Middle frontal gyrus (tissue), 1 donor: Measurements from ENCODE around the gene FILIP1.

ENCODE experiments used
- DNase-seq: peaks from one replicate; pipeline ENCODE4 v3.0.0-alpha.2; 2015; ENCODE audit warnings: low spot score; ENCODE audit errors: extremely low spot score

The FILIP1 gene

DNA sequence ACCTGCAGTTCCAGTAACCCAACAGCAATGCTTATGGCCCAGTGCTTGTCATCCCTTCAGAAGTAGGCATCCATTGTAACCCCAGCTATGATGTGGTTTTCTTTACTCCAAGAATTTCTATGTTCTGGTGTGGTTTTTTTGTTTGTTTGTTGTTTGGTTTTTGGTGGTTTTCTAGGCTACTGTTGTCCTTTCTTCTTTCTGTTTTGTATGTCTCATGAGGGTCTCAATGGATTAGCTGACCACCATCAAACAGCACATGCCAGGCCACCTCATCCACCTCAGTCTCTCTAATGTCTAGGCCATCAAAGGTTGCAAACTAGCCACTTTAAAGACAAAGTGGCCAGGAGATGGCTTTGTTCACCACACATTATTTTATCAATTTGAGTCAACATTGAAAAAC is 149.6 kb downstream of the FILIP1 start:
- DNase-seq = no peak

DNA sequence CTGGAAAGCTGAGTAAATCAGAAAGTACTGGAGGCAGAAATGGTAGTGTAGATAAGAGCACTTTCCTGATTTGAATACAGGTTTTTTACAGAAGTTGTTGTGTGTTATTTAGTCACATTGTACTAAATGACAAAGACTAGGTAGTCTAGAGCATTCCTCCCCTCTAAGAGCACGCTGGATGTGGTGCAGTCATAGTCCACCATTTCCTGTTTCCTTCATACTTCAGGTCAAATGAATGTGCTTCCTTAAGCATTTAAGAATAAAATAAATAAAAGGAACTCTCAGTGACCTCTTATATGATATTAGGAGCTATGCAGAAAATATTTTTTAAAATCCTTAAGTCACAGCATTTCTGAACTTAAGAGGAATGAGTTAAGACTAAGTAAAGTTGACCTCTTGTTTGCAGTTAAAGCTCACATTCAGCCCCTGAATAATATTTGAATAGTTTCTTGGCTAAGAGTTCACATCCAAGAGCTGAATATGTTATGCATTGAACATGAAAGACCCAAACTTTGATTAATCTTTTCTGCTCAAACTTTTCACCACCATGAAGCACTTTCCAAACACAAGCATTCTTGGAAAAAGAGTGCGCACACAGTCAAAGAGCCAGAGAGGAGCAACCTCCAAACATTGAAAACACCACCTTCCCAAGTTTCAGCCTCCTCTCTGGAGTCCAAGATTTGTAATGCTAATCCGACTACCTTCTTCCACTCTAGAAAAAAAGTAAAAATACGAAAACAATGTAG is 155.6 kb downstream of the FILIP1 start:
- DNase-seq = no peak

DNA sequence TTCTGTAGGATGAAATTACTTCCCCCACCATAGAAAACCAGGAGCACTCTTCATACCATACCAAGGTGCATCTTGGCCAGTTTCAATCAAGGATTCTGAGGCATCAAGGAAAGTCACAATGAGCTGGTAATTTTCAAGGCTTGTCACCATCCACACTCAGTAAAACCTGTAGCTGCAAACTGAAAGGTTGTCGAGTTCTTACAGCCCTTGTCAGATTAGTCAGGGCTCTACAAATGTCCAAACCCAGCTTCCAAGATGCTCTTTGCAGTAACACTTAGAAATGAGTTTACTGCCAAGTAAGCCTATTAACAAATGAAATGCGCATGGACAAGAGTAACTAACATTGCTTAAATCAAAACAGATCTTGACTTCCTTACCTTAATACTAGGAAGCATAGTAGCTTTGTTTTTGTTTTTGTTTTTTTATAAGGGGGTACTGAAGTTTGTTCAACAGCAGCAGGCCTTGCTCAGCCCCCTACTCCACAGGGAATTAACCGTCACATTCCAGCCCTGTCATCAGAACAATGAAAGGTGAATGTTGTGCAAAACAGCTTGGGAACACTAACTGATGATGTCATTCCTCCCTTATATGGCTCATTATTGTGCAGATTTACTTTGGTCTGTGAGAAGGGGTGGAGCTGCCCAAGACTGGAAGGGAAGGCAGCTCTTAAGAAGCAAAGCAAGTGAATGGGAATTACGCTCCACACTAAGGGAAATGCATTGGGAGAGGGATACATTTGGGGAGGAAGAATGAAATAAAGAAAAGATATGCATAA is 159.1 kb downstream of the FILIP1 start:
- DNase-seq = no peak

DNA sequence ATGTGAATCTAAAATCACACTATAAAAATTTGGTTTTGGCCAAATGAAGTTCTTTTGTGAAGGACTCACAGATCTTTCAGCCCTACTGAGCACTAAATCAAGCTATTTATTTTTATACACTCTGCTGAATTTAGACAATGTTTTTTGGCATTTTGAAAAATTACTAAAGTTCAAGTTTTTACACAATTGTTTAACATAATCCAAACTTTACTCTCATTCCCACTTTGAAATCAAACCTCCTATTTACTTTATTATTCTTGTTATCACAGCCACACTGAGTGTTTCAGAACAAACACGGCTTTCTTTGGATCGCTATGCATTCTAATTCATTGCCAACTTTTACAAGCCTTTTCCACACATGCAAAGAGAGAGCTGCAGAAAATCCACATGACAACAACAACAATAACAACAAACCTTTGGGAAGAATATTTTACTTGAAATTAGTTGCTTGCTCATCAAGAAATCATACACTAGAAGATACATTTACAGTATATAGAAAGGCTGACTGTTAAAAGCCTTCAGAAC is 159.9 kb downstream of the FILIP1 start:
- no peak for DNase-seq

DNA sequence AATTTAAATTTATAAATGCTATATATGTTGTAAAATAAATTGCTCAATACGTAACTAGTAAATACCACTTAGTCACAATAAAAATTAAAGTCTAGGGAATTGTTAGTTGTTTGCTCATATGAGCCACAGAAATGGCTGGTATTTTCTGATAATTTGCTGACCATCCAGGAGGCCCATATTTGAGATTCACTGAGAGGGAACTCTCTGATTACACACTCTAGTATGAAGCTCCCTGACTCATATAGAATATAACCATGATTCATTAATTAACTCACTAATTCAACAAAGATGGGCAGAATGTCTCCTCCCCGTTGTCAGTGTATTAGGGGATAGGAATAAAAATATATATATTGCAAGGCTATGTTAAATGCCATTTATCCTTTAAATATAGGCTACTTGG is 162.4 kb downstream of the FILIP1 start:
- DNase-seq = no peak

DNA sequence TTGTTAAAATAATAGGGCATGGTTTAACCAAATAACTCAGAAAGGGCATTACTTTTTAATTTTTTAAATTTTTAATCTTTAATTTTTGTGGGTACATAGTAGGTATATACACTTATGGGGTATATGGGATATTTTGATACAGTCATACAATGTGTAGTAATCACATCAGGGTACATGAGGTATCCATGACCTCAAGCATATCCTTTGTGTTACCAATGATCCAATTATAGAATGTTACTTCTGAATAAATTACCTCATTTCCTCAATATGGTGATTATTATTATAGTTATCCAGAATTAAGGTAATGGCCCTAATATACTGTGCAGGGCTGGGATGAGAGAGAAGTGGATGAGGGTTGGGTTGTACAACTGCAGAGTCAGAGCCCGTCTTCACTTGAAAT is 163.9 kb downstream of the FILIP1 start:
- DNase-seq = no peak

DNA sequence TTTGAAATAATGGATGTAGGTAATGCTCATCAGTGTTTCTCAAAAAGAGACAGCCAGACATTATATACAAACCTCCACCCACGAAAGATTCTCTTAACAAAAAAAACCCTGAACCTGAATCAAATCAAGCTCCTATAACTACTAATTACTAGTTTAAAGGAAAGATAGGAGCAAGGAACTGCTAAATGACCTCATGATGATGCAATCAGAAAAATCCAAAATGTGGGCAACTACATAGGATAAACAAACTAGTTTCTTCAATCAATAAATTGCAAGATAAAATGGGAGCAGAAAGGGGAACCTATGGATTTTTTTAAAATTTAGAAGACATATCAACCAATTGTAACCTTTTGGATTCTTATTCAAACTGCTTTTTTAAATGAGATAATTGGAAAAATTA is 165.8 kb downstream of the FILIP1 start:
- no peak for DNase-seq

DNA sequence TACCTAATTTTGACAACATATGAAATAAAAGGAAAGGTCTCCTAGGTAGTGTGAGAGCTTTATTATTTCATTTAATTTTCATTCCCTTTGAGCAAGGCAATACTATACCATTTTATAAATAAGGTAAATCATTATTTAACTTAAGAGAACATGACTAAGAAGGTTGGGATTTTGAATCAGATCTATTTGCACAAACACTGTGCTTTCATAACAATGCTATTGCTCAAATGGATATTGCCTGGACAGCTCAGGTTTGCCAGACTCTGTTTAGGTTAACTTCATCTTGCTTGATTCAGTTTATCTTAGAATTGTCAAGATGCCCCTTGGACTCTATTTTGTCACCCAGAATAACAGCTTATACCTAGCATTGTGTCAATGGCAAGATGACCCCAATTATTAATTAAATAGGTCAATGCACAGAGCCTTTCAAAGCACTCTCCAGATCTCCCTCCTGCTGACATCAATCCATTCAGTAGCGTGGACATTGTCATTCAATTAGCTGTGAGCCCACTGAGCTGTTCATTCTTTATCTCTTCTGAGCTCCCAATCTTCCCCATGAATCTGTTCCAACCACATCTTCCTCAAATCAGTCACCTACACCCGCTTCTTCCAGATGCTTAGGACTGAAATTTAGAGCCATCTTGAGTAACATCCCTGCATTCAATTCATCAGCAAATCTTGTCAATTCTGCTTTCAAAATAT is 166.9 kb downstream of the FILIP1 start:
- no peak for DNase-seq

DNA sequence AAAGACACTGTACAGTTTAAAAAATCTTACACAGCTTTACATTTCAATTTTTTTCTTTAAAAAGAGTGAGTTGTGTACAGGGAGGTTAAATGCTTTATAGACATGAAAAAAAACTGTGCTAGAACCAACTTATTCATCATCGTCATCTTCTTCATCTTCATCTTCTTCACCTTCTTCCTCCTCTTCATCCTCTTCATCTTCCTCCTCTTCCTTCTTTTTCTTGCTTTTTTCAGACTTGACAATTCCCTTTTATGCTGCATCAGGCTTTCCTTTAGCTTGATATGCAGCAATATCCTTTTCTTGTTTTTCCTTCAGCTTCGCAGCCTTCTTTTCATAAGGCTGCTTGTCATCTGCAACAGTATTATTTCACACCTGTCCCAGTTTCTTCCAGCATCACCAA is 174.7 kb downstream of the FILIP1 start:
- DNase-seq = no peak

DNA sequence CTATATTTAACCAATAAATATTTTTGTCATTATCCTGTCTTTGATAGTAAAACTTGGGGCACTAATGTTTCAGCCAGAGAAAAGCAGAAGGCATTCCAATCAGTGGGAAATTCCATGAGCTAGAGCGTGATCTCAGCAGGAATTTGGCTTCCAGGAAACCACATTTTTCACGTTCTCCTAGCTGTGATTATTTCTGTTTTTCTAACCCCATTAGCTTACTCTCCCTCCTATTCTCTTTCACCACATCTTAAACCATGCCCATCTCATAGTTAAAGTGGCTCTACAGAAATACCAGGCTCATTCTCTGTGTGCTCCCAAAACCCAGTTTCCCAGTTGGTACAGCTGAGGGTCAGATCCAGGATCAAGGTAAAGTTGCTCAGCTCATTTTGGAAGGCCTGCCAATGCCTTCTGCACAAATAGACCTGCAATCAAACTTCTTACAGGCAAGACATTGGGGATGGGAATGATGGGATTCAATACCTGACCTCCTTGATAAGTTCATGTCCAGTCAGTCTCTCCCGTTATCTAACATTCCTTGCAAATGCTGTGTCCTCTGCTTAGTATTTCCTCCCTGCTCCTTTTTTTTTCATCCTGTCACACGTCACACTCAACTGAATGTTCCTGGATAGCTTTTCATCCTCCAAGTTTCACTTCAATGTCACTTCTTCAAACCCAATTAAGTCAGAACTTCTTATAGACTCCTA is 175.9 kb downstream of the FILIP1 start:
- DNase-seq = no peak

DNA sequence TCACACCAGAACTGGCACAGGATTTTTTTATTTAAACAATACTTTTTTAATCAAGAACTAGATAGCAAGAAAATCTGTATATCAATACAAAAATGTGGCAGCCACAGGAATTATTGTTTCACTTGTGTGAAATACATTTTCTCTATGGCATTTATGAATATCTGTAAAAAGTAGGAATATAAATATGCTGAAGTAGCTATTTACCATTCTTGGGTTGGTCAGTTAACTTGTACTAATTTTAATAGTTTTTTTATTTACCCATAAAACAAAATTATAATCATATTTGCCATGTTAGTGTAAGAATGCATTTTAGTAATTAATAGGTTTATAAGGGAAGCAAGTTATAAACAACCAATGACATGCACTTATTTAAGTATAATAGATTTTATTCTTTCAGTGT is 177.6 kb downstream of the FILIP1 start:
- DNase-seq = no peak

DNA sequence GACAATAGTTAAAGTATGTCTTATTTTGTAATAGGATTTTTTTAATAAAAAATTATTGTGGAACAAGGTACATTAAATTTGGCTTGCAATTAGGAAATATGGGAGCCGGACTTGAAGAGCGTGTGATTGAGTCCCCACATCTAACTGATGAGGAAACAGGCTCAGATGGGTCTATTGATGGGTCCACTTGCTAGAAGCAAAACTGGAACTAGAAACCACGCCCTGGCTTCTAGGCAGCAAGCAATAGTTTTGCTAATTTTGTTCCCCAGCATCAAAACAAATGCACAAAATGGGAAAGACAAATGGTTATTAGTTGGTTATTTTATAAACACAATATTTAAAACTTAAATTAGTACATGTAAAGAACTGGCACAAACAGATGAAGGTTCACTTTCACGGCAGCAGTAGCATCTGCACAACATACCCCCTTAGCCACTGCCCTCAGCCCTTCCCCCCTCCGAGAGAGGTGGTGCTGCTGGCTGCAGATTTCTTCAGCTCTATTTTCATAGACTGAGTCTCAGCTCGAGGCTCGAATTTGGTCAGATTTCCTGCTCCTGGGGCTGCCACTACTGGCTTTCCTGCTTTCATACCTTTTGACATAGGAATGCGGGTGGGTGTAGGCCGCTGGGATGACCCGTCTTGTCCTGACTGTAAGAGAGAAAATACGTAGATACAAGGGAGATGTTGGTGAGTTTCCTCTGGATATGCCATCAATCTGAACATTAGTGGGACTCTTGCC is 185.2 kb downstream of the FILIP1 start:
- no peak for DNase-seq

DNA sequence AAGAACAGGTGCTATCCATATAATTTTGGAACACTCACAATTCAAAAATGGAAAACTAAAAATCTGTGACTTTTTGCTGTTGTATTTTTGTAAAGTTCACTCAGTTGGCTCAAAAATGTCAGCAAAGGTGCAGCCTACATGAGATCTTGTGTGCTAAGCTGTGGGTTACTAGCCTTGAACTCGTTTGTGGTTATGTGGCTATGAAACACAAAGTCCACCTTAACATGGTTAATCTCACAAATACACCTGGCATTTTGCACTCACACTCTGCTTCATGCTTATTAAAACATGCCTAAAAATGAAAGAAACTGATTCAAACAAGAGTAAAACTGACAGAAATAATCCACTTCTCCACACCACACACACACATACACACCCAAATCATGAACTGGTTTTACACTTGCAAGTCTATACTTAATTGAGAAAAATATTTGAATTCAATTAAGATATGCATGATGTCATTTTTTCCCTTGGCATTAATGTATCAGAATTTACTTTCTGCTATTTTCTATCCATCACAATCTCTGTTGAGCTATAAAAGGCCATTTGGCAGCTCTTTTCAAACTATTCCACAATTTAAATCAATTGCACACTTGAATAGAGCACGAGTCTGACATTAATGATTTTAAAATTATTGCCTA is 186.1 kb downstream of the FILIP1 start:
- no peak for DNase-seq

DNA sequence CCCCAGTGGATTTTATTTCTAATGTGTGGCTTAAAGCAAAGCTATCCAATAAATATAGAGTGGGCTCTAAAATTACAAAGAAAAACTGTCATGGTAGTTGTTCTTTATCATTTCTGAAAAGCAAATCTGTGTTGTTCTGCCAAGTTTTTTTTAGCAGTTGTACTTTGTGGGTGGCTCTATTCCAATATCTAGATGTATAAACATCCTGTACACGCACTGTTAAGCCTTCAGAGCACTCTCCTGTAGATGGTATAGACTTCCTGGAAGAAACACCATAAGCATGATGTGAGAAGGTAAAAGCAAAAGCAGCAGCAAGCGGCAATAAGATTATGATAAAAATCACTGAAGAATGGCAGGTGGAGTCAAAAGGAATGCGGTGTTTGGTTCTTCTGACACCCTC is 187.5 kb downstream of the FILIP1 start:
- no peak for DNase-seq

DNA sequence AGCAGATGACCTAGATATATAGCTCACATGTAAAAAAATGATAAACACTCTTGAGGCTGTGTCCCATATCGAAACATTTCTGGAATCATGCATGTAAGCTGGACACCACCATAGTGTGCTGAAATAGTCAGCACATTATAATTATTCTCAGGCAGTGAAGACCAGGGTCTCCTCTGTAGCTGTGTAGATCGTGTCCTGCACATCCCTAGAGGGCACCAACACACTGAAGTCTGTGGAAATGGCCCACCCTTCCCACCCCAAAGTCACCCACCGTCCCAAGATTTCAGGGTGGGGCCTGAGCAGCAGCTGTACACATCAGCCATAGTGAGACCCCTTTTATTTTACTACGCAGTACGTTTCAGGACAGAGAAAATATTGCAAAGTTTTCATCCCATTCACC is 188.0 kb downstream of the FILIP1 start:
- DNase-seq = no peak

DNA sequence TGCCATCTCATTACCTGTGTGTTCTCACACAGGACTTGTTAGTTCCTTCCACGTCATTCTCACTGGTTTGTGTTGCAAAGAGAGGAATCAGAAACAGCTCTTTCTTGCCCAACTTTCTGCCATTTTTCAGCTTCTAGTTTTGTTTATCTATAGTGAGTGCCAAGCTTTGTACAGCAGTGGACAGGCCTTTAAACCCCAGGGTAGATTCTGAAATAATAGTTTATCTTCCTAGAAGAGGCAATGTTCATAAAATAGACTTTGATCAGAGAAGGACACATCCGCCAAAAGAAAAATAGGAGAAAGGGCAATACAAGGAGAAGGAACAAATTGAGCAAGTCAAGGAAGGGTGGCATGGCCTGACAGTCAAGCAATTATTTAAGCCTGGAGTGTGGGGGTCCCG is 191.3 kb downstream of the FILIP1 start:
- DNase-seq = no peak

DNA sequence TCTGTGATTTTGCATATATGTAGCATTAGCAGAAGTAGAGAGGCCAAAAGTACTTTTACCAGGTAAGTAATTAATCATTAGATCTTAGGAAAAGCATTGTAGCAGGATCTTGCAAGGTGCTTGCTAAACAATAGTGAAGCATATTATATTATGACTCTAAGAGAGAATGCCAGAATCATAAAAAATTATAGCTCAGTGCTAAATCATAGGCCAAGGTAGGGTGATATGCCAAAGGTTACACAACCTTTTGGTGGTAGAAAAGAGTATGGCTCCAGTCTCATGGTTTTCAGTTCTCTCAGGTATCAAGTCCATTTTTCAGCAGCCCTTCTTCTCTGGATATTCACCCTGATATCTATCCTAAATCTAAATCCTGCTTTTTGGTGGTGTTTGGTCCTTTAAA is 192.1 kb downstream of the FILIP1 start:
- DNase-seq = no peak

DNA sequence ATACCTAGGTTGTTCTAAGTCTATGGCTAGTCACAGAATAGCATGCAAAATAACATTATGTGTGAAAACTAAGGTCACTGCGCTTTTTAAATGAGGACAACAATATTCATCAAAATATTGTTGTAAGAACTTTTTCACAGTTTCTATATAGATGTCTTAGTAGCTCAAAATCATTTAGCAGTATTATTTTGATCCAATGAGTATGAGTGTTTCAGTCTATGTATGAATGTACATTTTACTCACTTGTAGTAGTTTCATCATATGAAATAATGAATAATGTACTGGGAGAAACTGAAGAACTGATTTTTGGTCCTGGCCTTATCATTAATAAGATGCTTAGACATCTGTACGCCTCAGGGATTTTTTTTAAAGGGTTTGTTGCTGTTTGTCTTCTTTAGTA is 192.5 kb downstream of the FILIP1 start:
- no peak for DNase-seq

DNA sequence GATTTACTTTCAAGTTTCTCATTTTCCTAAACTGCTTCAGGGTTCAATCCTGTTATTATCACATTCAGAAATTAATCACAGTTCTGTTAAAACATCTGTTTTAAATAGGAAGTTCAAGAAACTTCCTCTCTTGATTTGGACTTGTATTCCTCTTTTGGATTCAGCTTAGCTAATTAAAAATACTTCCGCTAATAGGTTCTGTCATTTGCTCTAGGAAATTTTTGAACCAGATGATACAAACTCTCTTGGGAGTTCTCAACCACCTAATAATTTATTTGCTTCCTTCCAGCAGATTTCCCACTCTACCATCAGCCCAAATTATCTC is 193.1 kb downstream of the FILIP1 start:
- no peak for DNase-seq

DNA sequence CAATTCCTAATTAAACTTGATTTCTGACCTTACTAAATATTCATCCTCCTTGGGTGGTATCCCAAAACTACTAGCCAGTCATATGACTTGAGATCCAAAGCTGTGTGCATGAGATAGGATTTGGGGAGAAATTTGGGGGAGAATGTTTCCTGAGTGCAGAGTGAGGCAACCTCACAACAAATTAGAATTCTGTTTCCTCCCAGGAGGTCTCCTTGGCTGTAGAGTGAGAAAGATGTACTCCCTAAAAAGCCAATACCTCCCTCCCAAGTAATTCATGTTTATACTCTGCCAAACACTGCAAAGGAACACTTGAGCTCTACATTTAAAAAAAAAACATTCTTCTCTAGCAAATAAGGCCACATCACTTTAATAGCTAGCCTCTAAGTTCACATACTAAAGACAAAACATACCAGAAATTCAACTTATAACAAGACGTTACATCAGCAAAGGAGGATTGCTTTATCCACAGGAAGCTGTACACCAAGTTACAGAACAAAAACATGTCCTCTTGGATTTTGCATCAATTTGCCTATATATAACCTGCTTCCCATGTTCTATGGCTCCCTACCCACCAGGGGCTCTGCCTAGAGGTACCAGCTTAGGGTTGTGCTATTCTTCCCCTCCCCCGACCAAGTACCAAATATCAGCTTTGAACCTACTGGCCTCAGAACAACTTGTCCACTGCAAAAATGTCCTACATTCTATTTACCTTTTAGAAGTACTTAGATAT is 193.6 kb downstream of the FILIP1 start:
- DNase-seq = no peak
